Kidney (tissue), 14 donors: Measurements from ENCODE around the gene CLDN6. TPM values are rescaled to one million over a fixed set of nuclear protein-coding genes. Genes with fewer than 3 reads are reported as not detected.

ENCODE experiments used
- DNase-seq, 5 donors: peaks; one replicate each; pipeline ENCODE4 v3.0.0-alpha.2; 2013 to 2020
- FAIRE-seq: peaks from 2 replicates; lab custom pipeline; 2012; peaks lifted over from hg19 to GRCh38; lab: Jason Lieb, UNC
- H3K27ac ChIP-seq, 2 donors: one replicate each; pipeline ENCODE4 v1.7.0; 2013; ENCODE audit warnings: low read depth in 2 of 2, low read length in 2 of 2, inconsistent platforms in 1 of 2
- H3K27me3 ChIP-seq: one replicate; pipeline ENCODE4 v1.7.1; 2013; ENCODE audit warnings: low read length, inconsistent platforms; ENCODE audit not compliant: control insufficient read depth, insufficient read depth
- H3K36me3 ChIP-seq, 3 donors: one replicate each; pipeline versions ENCODE4 v1.7.0 to v1.7.1; 2013; ENCODE audit warnings: low read length in 3 of 3, control low read depth in 1 of 3, inconsistent platforms in 1 of 3; ENCODE audit not compliant: insufficient read depth in 3 of 3, control insufficient read depth in 2 of 3
- H3K4me1 ChIP-seq, 3 donors: one replicate each; pipeline versions ENCODE4 v1.7.0 to v1.7.1; 2013; ENCODE audit warnings: low read length in 3 of 3, inconsistent platforms in 1 of 3, low read depth in 1 of 3; ENCODE audit not compliant: control insufficient read depth in 2 of 3, insufficient read depth in 2 of 3
- H3K4me3 ChIP-seq, 3 donors: one replicate each; pipeline versions ENCODE4 v1.7.0 to v1.8.1; 2013; ENCODE audit warnings: low read length in 3 of 3, control low read depth in 1 of 3, inconsistent platforms in 1 of 3
- H3K9ac ChIP-seq, 3 donors: one replicate each; pipeline versions ENCODE4 v1.7.0 to v1.7.1; 2013; ENCODE audit warnings: low read length in 3 of 3, control low read depth in 1 of 3, inconsistent platforms in 1 of 3
- H3K9me3 ChIP-seq, 3 donors: one replicate each; pipeline versions ENCODE4 v1.7.0 to v1.7.1; 2013; ENCODE audit warnings: low read length in 3 of 3, control low read depth in 1 of 3, inconsistent platforms in 1 of 3; ENCODE audit not compliant: control insufficient read depth in 2 of 3, insufficient read depth in 1 of 3
- CTCF ChIP-seq: IDR thresholded peaks from 3 replicates; pipeline ENCODE4 v1.5.1; 2012; ENCODE audit warnings: mild to moderate bottlenecking, moderate library complexity, borderline replicate concordance; ENCODE audit not compliant: insufficient read depth; ENCODE audit errors: extremely low read depth
- intact Hi-C: fragments of 100-400 bp; cut with DNase I; formaldehyde crosslinking; loops from one replicate; pipeline ENCODE4 v1.11.1; 2022
- polyA plus RNA-seq: library from polyadenylated mRNA; stranded (reverse); fragments of 350-450 nt; fragmentation: Illumina TruSeq; extraction: RNeasy Lipid Tissue Mini Kit (QIAGEN cat#74804); gene quantifications from one replicate; pipeline ENCODE4 v1.2.3, GENCODE V29; 2014; ENCODE audit warnings: low read depth, low replicate concordance; ENCODE audit not compliant: insufficient read depth
- total RNA-seq: library from RNA; stranded (reverse); fragmentation: NEBNext Ultra II Directional; extraction: Animal tissue kit (Norgen Biotek cat#: 25700); gene quantifications from one replicate; pipeline ENCODE4 v1.2.1, GENCODE V29; 2021
- donor health status: control.
- donor health status: control.
- donor health status: control.
- donor health status: control.
- donor health status: control.
- donor health status: DM: yes; HTN: yes; CAD: no.
- donor health status: Normal renal cell carcinoma (clear cell type).

CLDN6 gene
- total and polyA plus RNA-seq, 2 donors from 2014 or later: 0.47 TPM; not detected in 1

- intact Hi-C loops: no loop called here
- H3K36me3 ChIP-seq: no peaks in the 10 kb centered on the region
- peaks cover 0 to 6% (median 0%) of the 10 kb centered on the region in 3 donors for H3K4me1 ChIP-seq
- TF ChIP-seq CTCF: no peak
- no peak overlapping the region for H3K4me3 ChIP-seq
- no peaks in the 10 kb centered on the region for H3K9me3 ChIP-seq
- H3K27ac ChIP-seq: no peak overlapping the region
- no peaks in the 10 kb centered on the region for H3K27me3 ChIP-seq
- DNase-seq (peak in 1 of 5 donors; percentile 58), FAIRE-seq (no peak)
- no peak overlapping the region for H3K9ac ChIP-seq
These were observed 41.3 kb downstream of the CLDN6 start for GRCh38 chr16:2976673-2977072.

GRCh38 chr16:2976201-2976600, 41.8 kb downstream of the CLDN6 start:
- H3K9ac ChIP-seq: no peak overlapping the region
- peaks cover 0 to 6% (median 0%) of the 10 kb centered on the region in 3 donors for H3K4me1 ChIP-seq
- TF ChIP-seq CTCF: no peak
- no peaks in the 10 kb centered on the region for H3K9me3 ChIP-seq
- H3K27me3 ChIP-seq: no peaks in the 10 kb centered on the region
- intact Hi-C loops: no loop called here
- DNase-seq: peak in 1 of 5 donors; percentile 61
- no peak for FAIRE-seq
- no peak overlapping the region for H3K27ac ChIP-seq
- H3K36me3 ChIP-seq: no peaks in the 10 kb centered on the region
- no peak overlapping the region for H3K4me3 ChIP-seq

- TF ChIP-seq CTCF: no peak
- FAIRE-seq (no peak), DNase-seq (peak in 1 of 5 donors; percentile 75)
- Histone ChIP-seq H3K4me1 (peaks cover 0 to 3% (median 0%) of the 10 kb centered on the region in 3 donors), H3K9ac (no peak overlapping the region), H3K27ac (no peak overlapping the region), H3K9me3 (no peaks in the 10 kb centered on the region), H3K27me3 (no peaks in the 10 kb centered on the region), H3K4me3 (no peak overlapping the region), H3K36me3 (no peaks in the 10 kb centered on the region)
- intact Hi-C loops: no loop called here
These were observed 42.7 kb downstream of the CLDN6 start for GRCh38 chr16:2975161-2975795.
